PFSK-1 (cell line): ENCODE results near the gene THAP10.

Source experiments
- FOXP2 ChIP-seq: optimal IDR thresholded peaks from 2 replicates; pipeline ENCODE3; 2011; ENCODE audit warnings: borderline replicate concordance, control low read depth, inconsistent platforms; ENCODE audit not compliant: insufficient read depth; ENCODE audit errors: extremely low read length, extremely low read depth
- POLR2AphosphoS5 ChIP-seq: IDR thresholded peaks from 2 replicates; pipeline ENCODE4 v1.6.1; 2012; ENCODE audit warnings: low read depth, mild to moderate bottlenecking, control low read depth, low read length, moderate library complexity
- REST ChIP-seq, 2 experiments: IDR thresholded peaks; 2 replicates each; pipeline versions ENCODE4 v1.6.1 to v1.8.0; 2011 to 2012; ENCODE audit warnings: low read depth in 2 of 2, low read length in 2 of 2, control low read depth in 1 of 2, inconsistent platforms in 1 of 2, mild to moderate bottlenecking in 1 of 2, moderate library complexity in 1 of 2; ENCODE audit not compliant: insufficient read depth in 1 of 2
- SIN3A ChIP-seq: IDR thresholded peaks from 2 replicates; pipeline ENCODE4 v1.6.1; 2012; ENCODE audit warnings: mild to moderate bottlenecking, low read length, moderate library complexity, borderline replicate concordance; ENCODE audit not compliant: insufficient read depth
- TAF1 ChIP-seq: IDR thresholded peaks from 2 replicates; pipeline ENCODE4 v1.6.1; 2012; ENCODE audit warnings: low read length, control low read depth, borderline replicate concordance; ENCODE audit not compliant: insufficient read depth

THAP10 gene

GRCh38 chr15:70837476-70837875, 54.8 kb downstream of the THAP10 start:
- TF ChIP-seq SIN3A (no peak), TAF1 (no peak), FOXP2 (no peak), POLR2AphosphoS5 (no peak), REST (IDR thresholded peaks at IDR 0.05; ENCODE audit: insufficient read depth in 1 of 2, low read depth in 2 of 2, low read length in 2 of 2) (no peak)

DNA sequence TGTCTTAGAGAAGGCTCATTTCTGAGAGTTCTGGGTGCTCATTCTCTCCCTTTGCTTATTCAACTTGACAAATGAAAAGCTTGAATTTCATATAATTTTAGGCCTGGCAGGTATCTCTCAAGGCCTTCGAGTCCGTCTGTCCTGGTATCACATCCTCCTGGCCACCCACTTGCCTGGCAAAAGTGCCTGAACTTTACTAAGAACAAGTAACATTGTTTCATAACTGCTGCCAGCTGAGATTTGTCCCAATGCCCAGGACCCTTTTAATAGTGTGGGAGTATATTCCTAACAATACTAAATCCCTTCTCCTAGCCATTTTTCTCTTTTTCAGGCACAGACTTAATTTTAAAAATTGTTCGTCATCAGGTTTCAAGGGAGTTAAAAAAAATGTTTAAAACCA, 56.4 kb downstream of the THAP10 start:
- TF ChIP-seq REST (IDR thresholded peaks at IDR 0.05; ENCODE audit: insufficient read depth in 1 of 2, low read depth in 2 of 2, low read length in 2 of 2) (no peak), POLR2AphosphoS5 (no peak), TAF1 (no peak), SIN3A (no peak), FOXP2 (no peak)

- no peak for TF ChIP-seq REST (IDR thresholded peaks at IDR 0.05; ENCODE audit: insufficient read depth in 1 of 2, low read depth in 2 of 2, low read length in 2 of 2)
- no peak for TF ChIP-seq FOXP2
- no peak for TF ChIP-seq TAF1
- no peak for TF ChIP-seq SIN3A
- TF ChIP-seq POLR2AphosphoS5: no peak
Observed at GRCh38 chr15:70835415-70835814, 56.8 kb downstream of the THAP10 start.

DNA sequence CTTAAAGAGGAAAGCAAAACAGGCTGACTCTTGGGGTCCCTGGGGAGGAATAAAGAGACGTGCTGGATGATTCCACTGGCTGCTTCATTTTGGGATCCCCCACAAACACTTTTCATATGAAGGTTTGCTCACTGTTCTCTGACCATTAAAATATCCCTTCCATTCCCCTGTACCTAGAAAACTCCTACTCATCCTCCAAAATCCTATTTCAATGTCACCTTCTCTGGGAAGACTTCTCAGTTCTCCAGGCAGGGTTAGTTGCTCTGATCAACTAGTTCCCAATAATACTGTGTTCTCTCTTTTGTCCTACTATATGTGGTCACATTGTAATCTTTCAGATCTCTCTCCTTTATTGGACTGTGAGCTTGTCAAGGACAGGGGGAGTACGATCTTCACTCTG, 57.2 kb downstream of the THAP10 start:
- TF ChIP-seq REST (IDR thresholded peaks at IDR 0.05; ENCODE audit: insufficient read depth in 1 of 2, low read depth in 2 of 2, low read length in 2 of 2): no peak
- TF ChIP-seq TAF1: no peak
